Measurements from ENCODE around the gene FBXW4.
A peak's percentile ranks its signal among the peaks of the same experiment; 100 is the strongest.

Gene FBXW4

GRCh38 chr10:101578803-101579515 is 116.0 kb downstream of the FBXW4 start:
- DNase-seq: no peak

GRCh38 chr10:101578192-101578591 is 116.8 kb downstream of the FBXW4 start:
- DNase-seq: no peak

GRCh38 chr10:101577121-101577871 is 117.7 kb downstream of the FBXW4 start:
- DNase-seq: no peak

- no peak for DNase-seq
These were observed 118.6 kb downstream of the FBXW4 start for GRCh38 chr10:101576211-101576863.

- DNase-seq: no peak
These were observed 119.3 kb downstream of the FBXW4 start for GRCh38 chr10:101575580-101576210.

- DNase-seq: no peak
These were observed 119.9 kb downstream of the FBXW4 start for GRCh38 chr10:101575091-101575490.

- no peak for DNase-seq
These were observed 120.9 kb downstream of the FBXW4 start for GRCh38 chr10:101573885-101574753.

- DNase-seq: no peak
These were observed 122.2 kb downstream of the FBXW4 start for GRCh38 chr10:101572785-101573184.

GRCh38 chr10:101572126-101572525 is 122.8 kb downstream of the FBXW4 start:
- no peak for DNase-seq

GRCh38 chr10:101571271-101571925 is 123.6 kb downstream of the FBXW4 start:
- DNase-seq: no peak

GRCh38 chr10:101570428-101571270 is 124.3 kb downstream of the FBXW4 start:
- DNase-seq: peak; percentile 42

GRCh38 chr10:101569622-101570427 is 125.1 kb downstream of the FBXW4 start:
- DNase-seq: peak; percentile 54

GRCh38 chr10:101569323-101569621 is 125.7 kb downstream of the FBXW4 start:
- no peak for DNase-seq

- DNase-seq: no peak
These were observed 126.8 kb downstream of the FBXW4 start for GRCh38 chr10:101568054-101568745.

- no peak for DNase-seq
These were observed 127.6 kb downstream of the FBXW4 start for GRCh38 chr10:101567165-101568006.

GRCh38 chr10:101566333-101567164 is 128.4 kb downstream of the FBXW4 start:
- peak; percentile 34 for DNase-seq

- no peak for DNase-seq
These were observed 129.0 kb downstream of the FBXW4 start for GRCh38 chr10:101565936-101566332.
